GM23338 (cell line): ENCODE measurements around the gene HOXB4. TPM values are rescaled to one million over a fixed set of nuclear protein-coding genes. Genes with fewer than 3 reads are reported as not detected.

ENCODE experiments used
- ATAC-seq: fragments of 200-7000 bp; cut with Tn5 transposase; 3 replicates; pipeline ENCODE4 v1.9.1; 2020
- DNase-seq: peaks from one replicate; pipeline ENCODE4 v3.0.0-alpha.2; 2015; ENCODE audit warnings: low spot score
- H2AFZ ChIP-seq: fragments of 200-600 bp; sonication (generic); 2 replicates; pipeline ENCODE4 v1.8.0; 2016; ENCODE audit warnings: antibody characterized with exemption, mild to moderate bottlenecking, moderate library complexity
- H3F3A ChIP-seq: fragments of 200-600 bp; sonication (generic); replicated peaks from 2 replicates; pipeline ENCODE4 v1.8.0; 2017; ENCODE audit warnings: antibody characterized with exemption, mixed run types, low read depth
- H3K27ac ChIP-seq: fragments of 200-600 bp; sonication (generic); 2 replicates; pipeline ENCODE4 v1.6.1; 2016; ENCODE audit warnings: low read depth
- H3K27me3 ChIP-seq: fragments of 200-600 bp; sonication (generic); 2 replicates; pipeline ENCODE4 v1.8.0; 2016; ENCODE audit warnings: mild to moderate bottlenecking, mixed run types, moderate library complexity; ENCODE audit not compliant: insufficient read depth
- H3K36me3 ChIP-seq: fragments of 200-600 bp; sonication (generic); 2 replicates; pipeline ENCODE4 v1.8.0; 2016; ENCODE audit warnings: mild to moderate bottlenecking; ENCODE audit not compliant: insufficient read depth
- H3K4me1 ChIP-seq: fragments of 200-600 bp; sonication (generic); 2 replicates; pipeline ENCODE4 v1.8.0; 2016; ENCODE audit warnings: mild to moderate bottlenecking, moderate library complexity; ENCODE audit not compliant: insufficient read depth
- H3K4me2 ChIP-seq: fragments of 200-600 bp; sonication (generic); 2 replicates; pipeline ENCODE4 v1.7.1; 2017; ENCODE audit warnings: mixed run types
- H3K4me3 ChIP-seq: fragments of 200-600 bp; sonication (generic); 2 replicates; pipeline ENCODE4 v1.6.1; 2016; ENCODE audit warnings: mixed run types
- H3K79me2 ChIP-seq: fragments of 200-600 bp; sonication (generic); replicated peaks from 2 replicates; pipeline ENCODE4 v1.8.0; 2017; ENCODE audit warnings: mild to moderate bottlenecking; ENCODE audit not compliant: insufficient read depth
- H3K9me2 ChIP-seq: fragments of 200-600 bp; sonication (generic); 2 replicates; pipeline ENCODE4 v1.8.0; 2017; ENCODE audit not compliant: insufficient read depth
- H4K20me1 ChIP-seq: fragments of 200-600 bp; sonication (generic); replicated peaks from 2 replicates; pipeline ENCODE4 v1.8.0; 2017; ENCODE audit warnings: mild to moderate bottlenecking; ENCODE audit not compliant: insufficient read depth
- H3K27ac Mint-ChIP-seq: 2 replicates; pipeline ENCODE4 v1.8.0; 2020; ENCODE audit warnings: inconsistent platforms, mild to moderate bottlenecking, moderate library complexity, mixed read lengths
- H3K27me3 Mint-ChIP-seq: 3 replicates; pipeline ENCODE4 v1.8.0; 2022; ENCODE audit warnings: low read depth, mild to moderate bottlenecking, moderate library complexity, mixed read lengths, inconsistent platforms; ENCODE audit not compliant: insufficient read depth, poor library complexity
- H3K36me3 Mint-ChIP-seq: 3 replicates; pipeline ENCODE4 v1.8.0; 2021; ENCODE audit warnings: low read depth, mild to moderate bottlenecking, inconsistent platforms, moderate library complexity, mixed read lengths
- H3K4me1 Mint-ChIP-seq: 3 replicates; pipeline ENCODE4 v1.8.0; 2020; ENCODE audit warnings: mild to moderate bottlenecking, inconsistent platforms, mixed read lengths
- H3K4me3 Mint-ChIP-seq: 3 replicates; pipeline ENCODE4 v1.8.0; 2021; ENCODE audit warnings: moderate library complexity, mild to moderate bottlenecking, inconsistent platforms, mixed read lengths
- H3K9me3 Mint-ChIP-seq: 3 replicates; pipeline ENCODE4 v1.8.0; 2020; ENCODE audit warnings: moderate library complexity, mild to moderate bottlenecking, inconsistent platforms, mixed read lengths
- CREB1 ChIP-seq: fragments of 250-450 bp; sonication (Bioruptor Pico); IDR thresholded peaks from 2 replicates; pipeline ENCODE4 v1.5.0; 2020; ENCODE audit warnings: low read depth, mild to moderate bottlenecking, moderate library complexity
- CTCF ChIP-seq, 2 experiments: fragments of 200-600 bp in 1 of 2; sonication (generic) in 1 of 2; conservative IDR thresholded peaks; 2 replicates each; pipeline versions ENCODE4 v1.5.1 to v1.6.1; 2016 to 2017; ENCODE audit warnings: antibody characterized with exemption in 2 of 2, low read depth in 2 of 2, mild to moderate bottlenecking in 2 of 2, moderate library complexity in 1 of 2
- EZH2 ChIP-seq: fragments of 200-600 bp; sonication (generic); IDR thresholded peaks from one replicate; pipeline ENCODE4 v1.8.0; 2017; ENCODE audit warnings: antibody characterized with exemption, mild to moderate bottlenecking, low read depth; ENCODE audit not compliant: unreplicated experiment
- EZH2phosphoT487 ChIP-seq: fragments of 200-600 bp; sonication (generic); IDR thresholded peaks from one replicate; pipeline ENCODE4 v1.8.1; 2018; ENCODE audit warnings: antibody characterized with exemption; ENCODE audit not compliant: unreplicated experiment
- JUNB ChIP-seq: IDR thresholded peaks from one replicate; pipeline ENCODE4 v1.6.1; 2016; ENCODE audit warnings: antibody characterized with exemption; ENCODE audit not compliant: unreplicated experiment
- POLR2AphosphoS5 ChIP-seq: IDR thresholded peaks from 2 replicates; pipeline ENCODE4 v1.6.1; 2016; ENCODE audit warnings: antibody characterized with exemption, low read depth
- STAT1 ChIP-seq: IDR thresholded peaks from one replicate; pipeline ENCODE4 v1.6.1; 2016; ENCODE audit warnings: antibody characterized with exemption; ENCODE audit not compliant: unreplicated experiment
- ZNF114 ChIP-seq: fragments of 250-450 bp; sonication (Bioruptor Pico); IDR thresholded peaks from 2 replicates; pipeline ENCODE4 v1.5.0; 2020; ENCODE audit warnings: mild to moderate bottlenecking, moderate library complexity
- ZNF331 ChIP-seq: fragments of 250-450 bp; sonication (Bioruptor Pico); IDR thresholded peaks from 2 replicates; pipeline ENCODE4 v1.5.0; 2020; ENCODE audit warnings: low read depth, mild to moderate bottlenecking, moderate library complexity
- polyA plus RNA-seq: library from polyadenylated mRNA; unstranded; fragments of >200 nt; fragmentation: Nextera tagmentation; extraction: Ambion mirVana; gene quantifications from 2 replicates; pipeline ENCODE4 v1.2.1, GENCODE V29; 2016
- total RNA-seq: library from RNA; depleted of rRNA; stranded (reverse); fragments of >200 nt; shearing (Covaris generic); gene quantifications from 2 replicates; pipeline ENCODE4 v1.2.3, GENCODE V29; 2014
- TF ChIP-seq, protein P1 (sequence below): IDR thresholded peaks from 2 replicates; pipeline ENCODE4 v1.6.1; 2016; ENCODE audit warnings: antibody characterized with exemption
- TF ChIP-seq, protein P2 (sequence below): fragments of 250-450 bp; sonication (Bioruptor Pico); IDR thresholded peaks from 2 replicates; pipeline ENCODE4 v1.5.0; 2020; ENCODE audit warnings: mild to moderate bottlenecking, moderate library complexity
- TF ChIP-seq, protein P3 (sequence below): IDR thresholded peaks from one replicate; pipeline ENCODE4 v1.6.1; 2018; ENCODE audit warnings: antibody characterized with exemption; ENCODE audit not compliant: unreplicated experiment

HOXB4 gene
- total and polyA plus RNA-seq, 2 experiments from 2014 or later = not detected

DNA sequence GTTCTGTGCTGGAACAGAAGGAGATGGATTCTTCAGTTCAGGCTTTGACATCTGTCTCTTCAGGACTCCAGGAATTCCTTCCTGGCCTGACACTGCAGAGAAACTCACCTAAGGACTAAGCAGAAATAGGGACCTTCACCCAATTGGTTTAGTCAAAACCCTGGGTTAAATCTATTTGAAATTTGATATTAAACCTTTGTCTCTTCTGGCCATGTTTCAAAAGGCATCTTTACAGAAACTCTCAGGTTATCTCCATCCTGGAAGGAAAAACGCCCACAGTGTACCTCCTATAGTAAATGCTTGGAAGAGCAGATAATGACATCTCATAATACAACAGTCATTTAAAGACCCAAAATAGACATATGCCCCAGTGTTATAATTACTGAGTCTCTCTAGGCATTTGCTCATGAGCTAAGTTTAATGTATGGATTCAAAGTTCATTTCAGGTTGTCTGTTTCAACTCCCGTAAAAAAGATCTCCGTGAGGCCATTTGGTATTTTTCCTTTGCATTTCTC, 5.6 kb upstream of the HOXB4 start:
- DNase-seq (no peak), ATAC-seq (no peak)
- no peak for TF ChIP-seq ZNF114 (CRISPR knock-in tag)
- TF ChIP-seq CTCF (conservative IDR thresholded peaks at IDR 0.05; ENCODE audit: low read depth in 2 of 2) = no peak
- TF ChIP-seq, protein P1, sequence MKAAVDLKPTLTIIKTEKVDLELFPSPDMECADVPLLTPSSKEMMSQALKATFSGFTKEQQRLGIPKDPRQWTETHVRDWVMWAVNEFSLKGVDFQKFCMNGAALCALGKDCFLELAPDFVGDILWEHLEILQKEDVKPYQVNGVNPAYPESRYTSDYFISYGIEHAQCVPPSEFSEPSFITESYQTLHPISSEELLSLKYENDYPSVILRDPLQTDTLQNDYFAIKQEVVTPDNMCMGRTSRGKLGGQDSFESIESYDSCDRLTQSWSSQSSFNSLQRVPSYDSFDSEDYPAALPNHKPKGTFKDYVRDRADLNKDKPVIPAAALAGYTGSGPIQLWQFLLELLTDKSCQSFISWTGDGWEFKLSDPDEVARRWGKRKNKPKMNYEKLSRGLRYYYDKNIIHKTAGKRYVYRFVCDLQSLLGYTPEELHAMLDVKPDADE = no peak
- TF ChIP-seq EZH2phosphoT487 = no peak
- TF ChIP-seq CREB1 = no peak
- TF ChIP-seq, protein P2, sequence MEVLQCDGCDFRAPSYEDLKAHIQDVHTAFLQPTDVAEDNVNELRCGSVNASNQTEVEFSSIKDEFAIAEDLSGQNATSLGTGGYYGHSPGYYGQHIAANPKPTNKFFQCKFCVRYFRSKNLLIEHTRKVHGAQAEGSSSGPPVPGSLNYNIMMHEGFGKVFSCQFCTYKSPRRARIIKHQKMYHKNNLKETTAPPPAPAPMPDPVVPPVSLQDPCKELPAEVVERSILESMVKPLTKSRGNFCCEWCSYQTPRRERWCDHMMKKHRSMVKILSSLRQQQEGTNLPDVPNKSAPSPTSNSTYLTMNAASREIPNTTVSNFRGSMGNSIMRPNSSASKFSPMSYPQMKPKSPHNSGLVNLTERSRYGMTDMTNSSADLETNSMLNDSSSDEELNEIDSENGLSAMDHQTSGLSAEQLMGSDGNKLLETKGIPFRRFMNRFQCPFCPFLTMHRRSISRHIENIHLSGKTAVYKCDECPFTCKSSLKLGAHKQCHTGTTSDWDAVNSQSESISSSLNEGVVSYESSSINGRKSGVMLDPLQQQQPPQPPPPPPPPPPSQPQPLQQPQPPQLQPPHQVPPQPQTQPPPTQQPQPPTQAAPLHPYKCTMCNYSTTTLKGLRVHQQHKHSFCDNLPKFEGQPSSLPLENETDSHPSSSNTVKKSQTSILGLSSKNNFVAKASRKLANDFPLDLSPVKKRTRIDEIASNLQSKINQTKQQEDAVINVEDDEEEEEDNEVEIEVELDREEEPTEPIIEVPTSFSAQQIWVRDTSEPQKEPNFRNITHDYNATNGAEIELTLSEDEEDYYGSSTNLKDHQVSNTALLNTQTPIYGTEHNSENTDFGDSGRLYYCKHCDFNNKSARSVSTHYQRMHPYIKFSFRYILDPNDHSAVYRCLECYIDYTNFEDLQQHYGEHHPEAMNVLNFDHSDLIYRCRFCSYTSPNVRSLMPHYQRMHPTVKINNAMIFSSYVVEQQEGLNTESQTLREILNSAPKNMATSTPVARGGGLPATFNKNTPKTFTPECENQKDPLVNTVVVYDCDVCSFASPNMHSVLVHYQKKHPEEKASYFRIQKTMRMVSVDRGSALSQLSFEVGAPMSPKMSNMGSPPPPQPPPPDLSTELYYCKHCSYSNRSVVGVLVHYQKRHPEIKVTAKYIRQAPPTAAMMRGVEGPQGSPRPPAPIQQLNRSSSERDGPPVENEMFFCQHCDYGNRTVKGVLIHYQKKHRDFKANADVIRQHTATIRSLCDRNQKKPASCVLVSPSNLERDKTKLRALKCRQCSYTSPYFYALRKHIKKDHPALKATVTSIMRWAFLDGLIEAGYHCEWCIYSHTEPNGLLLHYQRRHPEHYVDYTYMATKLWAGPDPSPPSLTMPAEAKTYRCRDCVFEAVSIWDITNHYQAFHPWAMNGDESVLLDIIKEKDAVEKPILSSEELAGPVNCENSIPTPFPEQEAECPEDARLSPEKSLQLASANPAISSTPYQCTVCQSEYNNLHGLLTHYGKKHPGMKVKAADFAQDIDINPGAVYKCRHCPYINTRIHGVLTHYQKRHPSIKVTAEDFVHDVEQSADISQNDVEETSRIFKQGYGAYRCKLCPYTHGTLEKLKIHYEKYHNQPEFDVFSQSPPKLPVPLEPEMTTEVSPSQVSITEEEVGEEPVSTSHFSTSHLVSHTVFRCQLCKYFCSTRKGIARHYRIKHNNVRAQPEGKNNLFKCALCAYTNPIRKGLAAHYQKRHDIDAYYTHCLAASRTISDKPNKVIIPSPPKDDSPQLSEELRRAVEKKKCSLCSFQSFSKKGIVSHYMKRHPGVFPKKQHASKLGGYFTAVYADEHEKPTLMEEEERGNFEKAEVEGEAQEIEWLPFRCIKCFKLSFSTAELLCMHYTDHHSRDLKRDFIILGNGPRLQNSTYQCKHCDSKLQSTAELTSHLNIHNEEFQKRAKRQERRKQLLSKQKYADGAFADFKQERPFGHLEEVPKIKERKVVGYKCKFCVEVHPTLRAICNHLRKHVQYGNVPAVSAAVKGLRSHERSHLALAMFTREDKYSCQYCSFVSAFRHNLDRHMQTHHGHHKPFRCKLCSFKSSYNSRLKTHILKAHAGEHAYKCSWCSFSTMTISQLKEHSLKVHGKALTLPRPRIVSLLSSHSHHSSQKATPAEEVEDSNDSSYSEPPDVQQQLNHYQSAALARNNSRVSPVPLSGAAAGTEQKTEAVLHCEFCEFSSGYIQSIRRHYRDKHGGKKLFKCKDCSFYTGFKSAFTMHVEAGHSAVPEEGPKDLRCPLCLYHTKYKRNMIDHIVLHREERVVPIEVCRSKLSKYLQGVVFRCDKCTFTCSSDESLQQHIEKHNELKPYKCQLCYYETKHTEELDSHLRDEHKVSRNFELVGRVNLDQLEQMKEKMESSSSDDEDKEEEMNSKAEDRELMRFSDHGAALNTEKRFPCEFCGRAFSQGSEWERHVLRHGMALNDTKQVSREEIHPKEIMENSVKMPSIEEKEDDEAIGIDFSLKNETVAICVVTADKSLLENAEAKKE (CRISPR knock-in tag) = no peak
- TF ChIP-seq POLR2AphosphoS5 = no peak
- TF ChIP-seq ZNF331 (CRISPR knock-in tag) = no peak
- no peak for TF ChIP-seq EZH2
- no peak for TF ChIP-seq STAT1
- TF ChIP-seq, protein P3, sequence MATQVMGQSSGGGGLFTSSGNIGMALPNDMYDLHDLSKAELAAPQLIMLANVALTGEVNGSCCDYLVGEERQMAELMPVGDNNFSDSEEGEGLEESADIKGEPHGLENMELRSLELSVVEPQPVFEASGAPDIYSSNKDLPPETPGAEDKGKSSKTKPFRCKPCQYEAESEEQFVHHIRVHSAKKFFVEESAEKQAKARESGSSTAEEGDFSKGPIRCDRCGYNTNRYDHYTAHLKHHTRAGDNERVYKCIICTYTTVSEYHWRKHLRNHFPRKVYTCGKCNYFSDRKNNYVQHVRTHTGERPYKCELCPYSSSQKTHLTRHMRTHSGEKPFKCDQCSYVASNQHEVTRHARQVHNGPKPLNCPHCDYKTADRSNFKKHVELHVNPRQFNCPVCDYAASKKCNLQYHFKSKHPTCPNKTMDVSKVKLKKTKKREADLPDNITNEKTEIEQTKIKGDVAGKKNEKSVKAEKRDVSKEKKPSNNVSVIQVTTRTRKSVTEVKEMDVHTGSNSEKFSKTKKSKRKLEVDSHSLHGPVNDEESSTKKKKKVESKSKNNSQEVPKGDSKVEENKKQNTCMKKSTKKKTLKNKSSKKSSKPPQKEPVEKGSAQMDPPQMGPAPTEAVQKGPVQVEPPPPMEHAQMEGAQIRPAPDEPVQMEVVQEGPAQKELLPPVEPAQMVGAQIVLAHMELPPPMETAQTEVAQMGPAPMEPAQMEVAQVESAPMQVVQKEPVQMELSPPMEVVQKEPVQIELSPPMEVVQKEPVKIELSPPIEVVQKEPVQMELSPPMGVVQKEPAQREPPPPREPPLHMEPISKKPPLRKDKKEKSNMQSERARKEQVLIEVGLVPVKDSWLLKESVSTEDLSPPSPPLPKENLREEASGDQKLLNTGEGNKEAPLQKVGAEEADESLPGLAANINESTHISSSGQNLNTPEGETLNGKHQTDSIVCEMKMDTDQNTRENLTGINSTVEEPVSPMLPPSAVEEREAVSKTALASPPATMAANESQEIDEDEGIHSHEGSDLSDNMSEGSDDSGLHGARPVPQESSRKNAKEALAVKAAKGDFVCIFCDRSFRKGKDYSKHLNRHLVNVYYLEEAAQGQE = no peak
- no peak for TF ChIP-seq JUNB
- H3K36me3 Mint-ChIP-seq = no peaks in the 10 kb centered on the region
- Histone ChIP-seq H3K27ac (no peak overlapping the region), H3K27me3 (peaks cover 100% of the 10 kb centered on the region), H3F3A (peaks cover 68% of the 10 kb centered on the region), H4K20me1 (peaks cover 84% of the 10 kb centered on the region), H3K36me3 (no peaks in the 10 kb centered on the region), H2AFZ (no peak overlapping the region), H3K4me1 (peaks cover 60% of the 10 kb centered on the region), H3K79me2 (no peaks in the 10 kb centered on the region), H3K4me3 (no peak overlapping the region), H3K9me2 (no peaks in the 10 kb centered on the region), H3K4me2 (no peak overlapping the region)
- H3K4me1 Mint-ChIP-seq = peaks cover 35% of the 10 kb centered on the region
- no peak overlapping the region for H3K27ac Mint-ChIP-seq
- peaks cover 100% of the 10 kb centered on the region for H3K27me3 Mint-ChIP-seq
- no peak overlapping the region; the same call in 2 of the 3 replicates for H3K4me3 Mint-ChIP-seq
- H3K9me3 Mint-ChIP-seq = peaks cover 10% of the 10 kb centered on the region
